Retina (tissue), 1 donor: ENCODE data around the gene NTM.
"Not testable (repeated sequence)": the region's sequence is repeated elsewhere in the genome, so short reads cannot be mapped to it uniquely, and the experiment has no call there.

ENCODE experiments used
- DNase-seq: peaks from one replicate; pipeline ENCODE4 v3.0.0-alpha.2; 2016

NTM gene

DNA sequence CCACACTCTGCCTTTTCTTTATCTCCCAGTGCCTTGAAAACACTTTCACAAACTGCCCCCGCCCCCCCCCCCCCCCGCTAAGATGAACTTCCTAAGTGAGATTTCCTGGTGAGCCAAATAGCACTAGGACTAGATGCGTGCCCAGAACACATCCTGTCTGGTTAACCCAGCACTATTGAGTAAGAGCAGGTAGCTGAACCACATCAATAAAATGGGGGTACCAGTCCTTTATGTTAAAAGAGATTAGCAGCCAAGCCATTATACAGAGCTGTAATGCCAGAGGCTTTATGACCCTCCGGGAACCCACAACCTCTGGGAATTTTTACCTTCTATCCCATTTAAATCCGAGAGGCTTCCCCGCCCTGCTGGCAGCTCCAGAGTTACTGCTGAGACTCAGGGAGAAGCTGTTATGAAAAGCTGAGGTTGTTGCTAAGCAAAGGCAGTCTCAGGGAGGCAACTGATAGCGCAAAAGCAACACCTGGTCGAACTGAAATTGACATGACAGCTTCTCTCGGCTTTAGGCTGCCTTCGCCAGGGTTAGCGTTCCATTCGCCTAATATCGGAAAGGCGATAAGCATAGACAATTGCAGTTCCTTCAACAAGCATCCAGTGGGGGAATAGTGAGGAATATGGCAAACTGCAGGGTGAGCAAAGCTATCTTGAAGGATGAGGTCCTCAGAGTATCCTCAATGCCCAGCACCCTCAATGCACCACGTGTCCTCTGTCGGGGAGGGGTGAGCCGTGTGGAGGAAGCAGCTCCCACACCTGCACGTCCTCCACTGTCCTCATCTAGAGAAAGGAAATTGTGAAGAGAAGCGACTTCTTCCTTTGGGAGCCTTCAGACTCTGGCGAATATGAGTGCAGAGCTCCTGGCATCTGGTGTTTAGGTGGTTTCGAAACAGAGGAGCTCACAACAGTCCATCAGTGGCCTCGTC lies 977.0 kb downstream of the NTM start:
- DNase-seq: peak; percentile 16

DNA sequence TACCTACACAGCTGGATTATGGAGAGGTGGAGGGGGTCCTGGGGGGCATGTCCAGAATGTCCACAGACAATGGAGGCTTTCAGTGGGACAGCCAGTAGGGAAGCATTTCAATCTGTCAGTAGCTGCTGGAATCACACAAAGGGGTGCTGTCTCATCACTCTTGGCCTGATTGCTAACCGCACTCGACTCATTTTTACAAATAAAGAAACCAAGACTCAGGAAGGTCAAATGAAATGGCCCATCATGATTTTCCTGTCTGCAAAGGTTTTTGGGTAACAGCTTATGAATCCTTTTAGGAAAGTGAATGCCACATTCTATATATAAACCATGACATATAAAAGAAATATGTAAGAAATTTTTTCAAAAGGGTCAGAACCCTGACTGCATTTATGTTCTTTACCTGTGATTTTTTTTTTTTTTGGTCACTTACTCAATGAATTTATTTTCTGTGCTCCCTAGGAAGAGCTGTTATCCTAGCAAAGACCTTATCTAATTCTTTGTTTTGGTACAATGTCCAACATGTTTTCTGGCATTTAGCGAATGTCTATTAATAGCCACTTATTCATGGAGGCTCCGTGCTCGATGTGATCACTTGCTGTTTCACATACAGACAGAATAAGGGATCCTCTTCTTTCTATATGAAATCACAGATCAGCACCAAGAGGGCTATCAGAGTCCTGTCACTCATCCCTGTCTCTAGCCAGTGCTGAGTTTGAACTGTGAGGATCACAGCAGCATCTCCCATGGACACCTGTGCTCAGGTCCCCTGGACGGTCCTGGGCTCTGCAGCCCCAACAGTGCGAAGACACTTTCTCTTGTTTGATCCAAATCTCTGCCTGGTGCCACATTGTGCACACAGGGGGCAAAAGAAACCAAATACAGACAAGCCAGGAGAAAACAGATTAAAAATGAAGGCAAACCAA lies 979.7 kb downstream of the NTM start:
- no peak for DNase-seq

DNA sequence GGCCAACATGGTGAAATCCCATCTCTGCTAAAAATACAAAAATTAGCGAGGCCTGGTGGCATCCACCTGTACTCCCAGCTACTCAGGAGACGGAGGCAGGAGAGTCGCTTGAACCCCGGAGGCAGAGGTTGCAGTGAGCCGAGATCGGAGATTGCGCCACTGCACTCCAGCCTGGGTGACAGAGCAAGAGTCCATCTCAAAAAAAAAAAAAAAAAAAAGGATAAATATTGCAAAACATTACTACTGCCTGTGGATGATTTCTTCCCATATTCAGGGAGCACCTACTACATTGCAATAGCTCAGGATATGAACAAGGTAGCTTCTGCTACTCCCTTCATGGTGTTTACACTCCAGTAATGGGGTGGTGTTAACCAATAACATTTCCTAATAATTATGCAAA lies 980.6 kb downstream of the NTM start:
- DNase-seq: no peak

DNA sequence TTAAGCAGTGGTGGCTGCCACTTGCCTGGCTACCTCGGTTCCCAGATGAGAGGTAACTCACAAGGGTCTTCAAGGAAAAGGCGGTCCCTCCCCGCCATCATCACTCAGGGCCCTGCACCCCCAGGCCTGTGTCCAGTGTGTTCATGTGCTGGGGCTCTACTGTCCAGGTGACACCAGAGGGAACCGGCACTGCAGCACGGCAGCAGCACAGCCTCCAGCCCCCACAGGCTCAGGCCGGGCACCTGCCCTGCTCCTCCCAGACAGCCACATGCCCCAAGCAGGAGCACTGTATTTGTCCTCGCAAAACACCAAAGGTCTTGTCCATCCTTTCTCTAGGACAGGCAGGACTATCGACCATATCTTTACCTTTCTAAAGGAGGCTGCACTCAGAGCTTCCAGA lies 982.1 kb downstream of the NTM start:
- no peak for DNase-seq

DNA sequence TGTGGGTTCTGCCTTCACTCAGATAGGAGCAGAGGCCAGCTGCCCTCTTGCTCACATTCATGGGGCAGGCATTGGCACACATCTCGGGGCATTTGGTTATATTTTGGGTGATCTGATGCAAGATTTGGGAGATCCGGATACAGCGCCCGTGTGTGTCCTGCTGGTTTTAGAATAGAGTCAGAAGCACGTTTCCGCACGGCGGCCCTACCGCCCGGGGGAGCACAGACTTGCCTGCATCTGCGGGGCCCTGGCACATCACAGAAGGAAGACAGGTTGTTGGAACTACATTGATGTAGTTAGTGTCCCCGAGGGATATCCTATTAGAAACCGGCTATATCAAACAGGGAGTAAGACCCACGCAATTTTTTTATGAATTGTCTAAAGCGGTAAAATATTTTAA lies 982.8 kb downstream of the NTM start:
- no peak for DNase-seq

DNA sequence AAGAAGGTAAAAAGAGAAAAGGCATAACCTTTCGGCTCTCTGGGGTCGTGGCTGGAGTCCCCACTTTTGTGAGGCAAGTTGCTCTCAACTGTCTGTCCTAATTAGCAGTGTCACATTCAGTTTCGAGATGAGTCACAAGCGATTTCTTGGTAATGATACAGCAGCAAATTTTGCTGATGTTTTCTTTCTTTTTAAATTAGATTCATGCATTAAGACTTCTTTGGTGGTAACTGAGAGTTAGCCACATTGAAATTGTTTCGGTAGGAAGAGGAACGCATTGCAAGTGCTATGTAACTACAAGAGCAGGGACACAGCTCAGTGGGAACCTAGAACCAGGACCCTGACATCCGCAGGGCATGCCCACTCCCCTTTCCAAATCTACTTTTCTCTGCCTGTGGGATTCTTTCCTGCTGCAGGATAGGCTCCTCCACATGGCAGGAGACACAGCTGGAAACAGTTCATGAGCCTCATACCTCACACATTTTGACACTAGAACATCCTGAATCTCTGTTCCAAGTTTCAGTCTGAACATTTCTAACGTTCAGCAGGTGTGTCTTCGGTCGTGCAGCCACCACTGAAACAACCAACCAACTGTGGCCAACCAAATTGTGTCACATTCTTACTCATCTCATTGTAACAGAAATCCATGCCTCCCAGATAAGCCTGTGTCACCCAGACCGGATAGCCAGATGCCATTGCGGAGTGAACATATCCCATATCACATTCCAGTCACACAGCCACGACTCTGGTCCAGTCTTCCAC lies 987.6 kb downstream of the NTM start:
- no peak for DNase-seq

DNA sequence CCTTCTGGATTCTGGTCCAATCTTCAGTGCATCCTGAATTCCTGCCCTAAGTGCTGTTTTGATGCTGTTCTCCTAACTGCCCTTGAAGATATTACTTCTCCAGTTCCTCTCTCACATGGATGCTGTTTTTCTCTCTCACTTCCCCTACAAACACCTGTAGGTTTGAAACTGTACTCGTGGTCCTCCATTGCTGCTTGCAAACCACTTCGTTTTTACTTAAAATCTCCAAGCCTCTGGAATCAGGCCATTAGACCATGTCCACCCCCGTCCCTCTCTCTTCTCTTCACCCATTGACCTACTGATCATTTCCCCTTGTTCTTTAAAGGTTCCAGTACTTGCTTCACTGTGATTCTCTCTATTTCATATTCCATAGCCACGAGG lies 988.1 kb downstream of the NTM start:
- DNase-seq: no peak

DNA sequence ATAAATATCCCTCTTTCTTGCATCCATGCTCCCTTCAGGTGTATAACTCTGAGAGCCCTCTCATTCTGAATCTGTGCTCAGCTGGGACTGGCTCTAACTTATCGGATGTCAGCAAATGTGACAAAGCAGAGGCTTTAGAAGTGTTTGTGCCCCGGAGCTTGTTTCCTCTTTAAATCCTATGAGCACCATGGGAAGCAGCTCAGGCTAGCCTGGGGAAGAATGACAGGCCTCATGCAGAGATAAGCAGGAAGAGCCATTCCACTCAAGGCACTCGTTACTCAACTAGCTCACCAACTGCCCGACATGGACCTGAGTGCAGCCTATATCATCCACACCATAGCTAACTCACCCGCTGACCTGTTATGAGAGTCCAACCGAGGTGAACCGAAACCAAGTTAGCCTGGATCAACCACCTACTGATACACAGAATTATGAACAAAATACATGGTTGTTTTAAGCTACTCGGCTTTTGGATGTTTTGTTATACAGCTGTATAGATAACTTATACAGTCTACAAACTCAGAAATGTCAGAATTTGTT lies 990.7 kb downstream of the NTM start:
- no peak for DNase-seq

DNA sequence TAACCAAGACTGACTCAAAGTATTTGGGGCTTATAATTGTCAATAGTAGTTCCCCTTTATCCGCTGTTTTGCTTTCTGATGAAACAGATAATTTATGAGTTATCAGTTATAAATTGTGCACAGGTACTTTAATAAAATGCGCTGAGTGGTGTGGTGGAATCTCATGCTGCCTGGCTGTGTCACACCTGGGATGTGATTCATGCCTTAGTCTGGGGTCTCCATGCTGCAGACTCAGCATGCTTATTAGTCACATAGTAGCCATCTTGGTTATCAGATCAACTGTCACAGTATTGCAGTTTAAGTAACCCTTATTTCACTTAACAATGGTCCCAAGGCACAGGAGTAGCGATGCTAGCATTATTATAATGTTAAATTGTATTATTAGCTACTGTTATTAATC lies 995.2 kb downstream of the NTM start:
- DNase-seq: no peak

DNA sequence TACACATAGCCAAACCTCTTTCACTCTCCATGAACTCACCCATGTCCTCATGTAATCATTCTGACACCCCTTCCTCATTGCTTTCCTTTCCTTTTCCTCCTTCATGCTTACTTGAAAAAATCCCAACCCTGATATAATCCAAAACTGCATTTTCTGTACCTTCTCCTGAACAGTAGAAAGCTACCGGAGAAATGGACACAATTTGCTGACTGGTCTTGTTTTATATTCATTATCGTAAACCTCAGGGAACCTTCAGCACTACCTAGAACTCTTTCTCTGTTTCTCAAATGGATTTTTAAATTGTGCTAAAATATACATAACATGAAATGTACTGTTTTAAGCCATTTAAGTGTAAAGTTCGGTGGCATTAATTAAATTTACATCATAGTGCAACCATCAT lies 996.9 kb downstream of the NTM start:
- no peak for DNase-seq

DNA sequence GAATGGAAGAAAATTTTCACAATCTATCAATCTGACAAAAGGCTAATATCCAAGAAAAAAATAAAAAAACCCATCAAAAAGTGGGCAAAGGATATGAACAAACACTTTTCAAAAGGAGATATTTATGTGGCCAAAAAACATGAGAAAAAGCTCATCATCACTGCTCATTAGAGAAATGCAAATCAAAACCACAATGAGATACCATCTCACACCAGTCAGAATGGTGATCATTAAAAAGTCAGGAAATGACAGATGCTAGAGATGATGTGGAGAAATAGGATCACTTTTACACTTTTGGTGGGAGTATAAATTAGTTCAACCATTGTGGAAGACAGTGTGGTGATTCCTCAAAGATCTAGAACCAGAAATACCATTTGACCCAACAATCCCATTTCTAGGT lies 999.7 kb downstream of the NTM start:
- DNase-seq: not testable (repeated sequence)

DNA sequence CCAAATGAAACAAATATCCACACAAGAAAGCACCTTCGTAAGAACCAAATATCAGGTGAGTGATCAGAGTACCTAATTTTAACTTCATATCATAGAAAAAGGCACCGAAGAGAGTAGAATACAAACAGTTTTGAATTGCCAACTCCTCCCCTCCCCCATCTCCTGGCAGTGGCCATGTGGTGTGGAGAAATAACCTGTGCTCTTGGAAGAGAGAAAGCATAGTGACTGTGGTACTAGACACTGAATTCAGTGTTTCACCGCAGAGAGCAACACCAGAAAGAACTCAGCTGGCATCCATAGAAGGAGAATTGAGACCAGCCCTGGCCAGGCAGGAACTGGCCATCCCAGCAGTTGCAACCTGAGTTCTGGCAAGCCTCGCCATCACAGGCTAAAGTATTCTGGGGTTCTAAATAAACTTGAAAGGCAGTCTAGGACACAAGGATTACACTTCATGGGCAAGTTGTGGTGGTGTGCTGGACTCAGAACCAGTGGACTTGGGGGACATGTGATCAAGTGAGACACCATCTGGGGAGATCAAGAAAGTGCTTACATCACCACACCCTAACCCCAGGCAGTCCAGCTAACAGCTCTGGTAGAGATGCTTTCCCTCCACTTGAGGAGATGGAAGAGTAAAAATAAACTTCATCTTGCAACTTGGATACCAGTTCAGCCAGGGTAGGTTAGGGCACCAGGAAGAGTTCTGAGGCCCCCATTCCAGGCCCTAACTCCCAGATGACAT lies 1003.2 kb downstream of the NTM start:
- DNase-seq: no peak

DNA sequence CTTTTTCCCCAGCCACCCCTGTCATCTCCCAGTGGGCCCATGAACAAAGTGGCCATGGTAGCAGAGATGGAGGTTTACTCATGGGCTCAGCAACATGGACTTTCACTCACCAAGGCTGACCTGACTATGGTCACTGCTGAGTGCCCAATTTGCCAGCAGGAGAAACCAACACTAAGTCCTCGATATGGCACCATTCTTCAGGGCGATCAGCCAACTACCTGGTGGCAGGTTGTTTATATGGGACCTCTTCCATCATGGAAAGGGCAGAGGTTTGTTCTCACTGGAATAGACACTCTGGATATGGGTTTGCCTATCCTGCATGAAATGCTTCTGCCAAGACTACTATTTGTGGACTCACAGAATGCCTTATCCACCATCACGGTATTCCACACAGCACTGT lies 1009.1 kb downstream of the NTM start:
- DNase-seq: no peak
